ENCODE data around the gene GNLY. TPM values are rescaled to one million over a fixed set of nuclear protein-coding genes. Genes with fewer than 3 reads are reported as not detected.

GNLY gene
- polyA plus RNA-seq, 1 of the 3 experiments (the other 2 are of a cell fraction): not detected

- Histone ChIP-seq H3K9me3 (no peaks in the 10 kb centered on the region), H3K9me2 (no peaks in the 10 kb centered on the region)
These were observed 28.8 kb upstream of the GNLY start for GRCh38 chr2:85665264-85665937.

GRCh38 chr2:85666016-85666415, 28.1 kb upstream of the GNLY start:
- peaks cover 0 to 11% of the 10 kb centered on the region in 2 experiments; a peak in 1 of 4 replicates for H3K4me1 ChIP-seq (ENCODE audit: control insufficient read depth in 1 of 2, insufficient read depth in 2 of 2, low read depth in 1 of 2, low read length in 1 of 2)
- H2AFZ ChIP-seq (ENCODE audit: low read depth): no peak overlapping the region
- no peak overlapping the region for H3K4me2 ChIP-seq
- H3K27me3 ChIP-seq (ENCODE audit: insufficient read depth): no peaks in the 10 kb centered on the region
- WGBS (ENCODE audit: low lambda C conversion rate): 86% methylated on average over 6 of the region's 6 CpGs
- no peaks in the 10 kb centered on the region for H3K9me2 ChIP-seq
- H3K27ac ChIP-seq (ENCODE audit: low read depth in 2 of 2, low read length in 1 of 2): no peak overlapping the region
- H4K20me1 ChIP-seq (ENCODE audit: insufficient read depth): 0 out of 2 replicates have a peak, but pooled peaks cover 6% of the 10 kb centered on the region
- H3K4me3 ChIP-seq (ENCODE audit: low read depth in 2 of 2, low read length in 1 of 2): no peak overlapping the region
- no peak for TF ChIP-seq RCOR1 (IDR thresholded peaks at IDR 0.05; ENCODE audit: low read length)
- no peak for TF ChIP-seq FOXJ3 (CRISPR knock-in tag; IDR thresholded peaks at IDR 0.05)
- TF ChIP-seq TEAD4 (IDR thresholded peaks at IDR 0.05; ENCODE audit: borderline replicate concordance, insufficient read depth): no peak
- no peak for TF ChIP-seq YY1 (IDR thresholded peaks at IDR 0.05; ENCODE audit: low read depth)
- H3K36me3 ChIP-seq (replicated peaks in 1 of 2; ENCODE audit: control insufficient read depth in 1 of 2, insufficient read depth in 2 of 2, low read length in 1 of 2): no peaks in the 10 kb centered on the region
- no peaks in the 10 kb centered on the region for H3K79me2 ChIP-seq (ENCODE audit: insufficient read depth)
- H3K9me3 ChIP-seq: no peaks in the 10 kb centered on the region
- POLR2A ChIA-PET: no interaction called here
- no peaks in the 10 kb centered on the region for H3F3A ChIP-seq (replicated peaks; ENCODE audit: insufficient read depth)
- no peak overlapping the region for H3K9ac ChIP-seq
- CTCF ChIA-PET: interaction anchor here (1.2 to 4.5 kb wide), 4 partner anchors 12 to 41 kb away, joined by 4 to 24 read pairs (median 6); no protein-coding TSS in a partner anchor
- DNase-seq: no peak

More at GRCh38 chr2:85665264-85665937, 28.8 kb upstream of the GNLY start:
- Histone ChIP-seq H3K36me3 (replicated peaks in 1 of 2; ENCODE audit: control insufficient read depth in 1 of 2, insufficient read depth in 2 of 2, low read length in 1 of 2) (no peaks in the 10 kb centered on the region), H3K4me2 (no peak overlapping the region), H3F3A (replicated peaks; ENCODE audit: insufficient read depth) (no peaks in the 10 kb centered on the region), H3K4me1 (ENCODE audit: control insufficient read depth in 1 of 2, insufficient read depth in 2 of 2, low read depth in 1 of 2, low read length in 1 of 2) (peaks cover 0 to 11% of the 10 kb centered on the region in 2 experiments; a peak in 1 of 4 replicates), H3K27ac (ENCODE audit: low read depth in 2 of 2, low read length in 1 of 2) (no peak overlapping the region), H3K27me3 (ENCODE audit: insufficient read depth) (no peaks in the 10 kb centered on the region), H2AFZ (ENCODE audit: low read depth) (no peak overlapping the region), H3K79me2 (ENCODE audit: insufficient read depth) (no peaks in the 10 kb centered on the region), H4K20me1 (ENCODE audit: insufficient read depth) (0 out of 2 replicates have a peak, but pooled peaks cover 6% of the 10 kb centered on the region), H3K9ac (no peak overlapping the region), H3K4me3 (ENCODE audit: low read depth in 2 of 2, low read length in 1 of 2) (no peak overlapping the region)
- 87% methylated on average over 11 of the region's 11 CpGs for WGBS (ENCODE audit: low lambda C conversion rate)
- TF ChIP-seq EZH2phosphoT487 (IDR thresholded peaks at IDR 0.05; ENCODE audit: borderline replicate concordance, low read depth): no peak
- no peak for TF ChIP-seq TAF1 (IDR thresholded peaks at IDR 0.05; ENCODE audit: borderline replicate concordance, low read depth, low read length)
- no peak for TF ChIP-seq USF1 (IDR thresholded peaks at IDR 0.05; ENCODE audit: borderline replicate concordance, low read depth)
- TF ChIP-seq MAX (IDR thresholded peaks at IDR 0.05; ENCODE audit: low read depth): no peak
- TF ChIP-seq NRF1 (IDR thresholded peaks at IDR 0.05; ENCODE audit: low read depth, low read length): no peak
- TF ChIP-seq SMC3 (IDR thresholded peaks at IDR 0.05; ENCODE audit: low read depth, low read length): no peak
- no peak for TF ChIP-seq EP300 (IDR thresholded peaks at IDR 0.05; ENCODE audit: borderline replicate concordance in 1 of 2, low read depth in 1 of 2, low read length in 1 of 2)
- TF ChIP-seq POLR2AphosphoS5 (IDR thresholded peaks at IDR 0.05; ENCODE audit: low read depth, low read length): no peak
- DNase-seq: no peak
- CTCF ChIA-PET: interaction anchor here (1.1 to 4.5 kb wide), 2 partner anchors 28 to 42 kb away, joined by 3 to 24 read pairs; no protein-coding TSS in a partner anchor
- POLR2A ChIA-PET: no interaction called here
